ENCODE results near the gene CAT.

GRCh38 chr11:34397120-34397519, 41.6 kb upstream of the CAT start:
- no peak for TF ChIP-seq CTCF (IDR thresholded peaks at IDR 0.05)
- no peak for TF ChIP-seq ZFX (IDR thresholded peaks at IDR 0.05; ENCODE audit: borderline replicate concordance)

All from 22Rv1 (cell line).